Measurements from ENCODE around the gene PEX16. TPM values are rescaled to one million over a fixed set of nuclear protein-coding genes. Genes with fewer than 3 reads are reported as not detected.

PEX16 gene
- total RNA-seq, 1 experiment from 2014 or later: 35.8 TPM

GRCh38 chr11:45924927-45925326, 7.2 kb upstream of the PEX16 start:
- TF ChIP-seq, protein P1, sequence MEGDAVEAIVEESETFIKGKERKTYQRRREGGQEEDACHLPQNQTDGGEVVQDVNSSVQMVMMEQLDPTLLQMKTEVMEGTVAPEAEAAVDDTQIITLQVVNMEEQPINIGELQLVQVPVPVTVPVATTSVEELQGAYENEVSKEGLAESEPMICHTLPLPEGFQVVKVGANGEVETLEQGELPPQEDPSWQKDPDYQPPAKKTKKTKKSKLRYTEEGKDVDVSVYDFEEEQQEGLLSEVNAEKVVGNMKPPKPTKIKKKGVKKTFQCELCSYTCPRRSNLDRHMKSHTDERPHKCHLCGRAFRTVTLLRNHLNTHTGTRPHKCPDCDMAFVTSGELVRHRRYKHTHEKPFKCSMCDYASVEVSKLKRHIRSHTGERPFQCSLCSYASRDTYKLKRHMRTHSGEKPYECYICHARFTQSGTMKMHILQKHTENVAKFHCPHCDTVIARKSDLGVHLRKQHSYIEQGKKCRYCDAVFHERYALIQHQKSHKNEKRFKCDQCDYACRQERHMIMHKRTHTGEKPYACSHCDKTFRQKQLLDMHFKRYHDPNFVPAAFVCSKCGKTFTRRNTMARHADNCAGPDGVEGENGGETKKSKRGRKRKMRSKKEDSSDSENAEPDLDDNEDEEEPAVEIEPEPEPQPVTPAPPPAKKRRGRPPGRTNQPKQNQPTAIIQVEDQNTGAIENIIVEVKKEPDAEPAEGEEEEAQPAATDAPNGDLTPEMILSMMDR (conservative IDR thresholded peaks at IDR 0.05): no peak
- no peak for TF ChIP-seq EZH2 (IDR thresholded peaks at IDR 0.05; ENCODE audit: low read depth)
- no peaks in the 10 kb centered on the region for H3K27me3 ChIP-seq (ENCODE audit: insufficient read depth, low read depth)
- intact Hi-C loops (cut with micrococcal nuclease; ENCODE audit: unreplicated experiment): no loop called here
- H3K9me2 ChIP-seq (ENCODE audit: insufficient read depth): no peaks in the 10 kb centered on the region
- ChIA-PET POLR2A (ENCODE audit: unreplicated experiment) (no interaction called here), CTCF (interaction anchor here (0.5 kb wide), 1 partner anchor 80 kb away, joined by 4 read pairs; no protein-coding TSS in a partner anchor)
- peaks cover 12% of the 10 kb centered on the region; the same call in 1 of the 2 replicates for H3F3A ChIP-seq (ENCODE audit: insufficient read depth, low read depth)
- no peak for DNase-seq
- H3K4me1 ChIP-seq (replicated peaks; ENCODE audit: insufficient read depth): 0 out of 2 replicates have a peak, but pooled peaks cover 1% of the 10 kb centered on the region
- no peaks in the 10 kb centered on the region for H3K36me3 ChIP-seq (ENCODE audit: low read depth)
- H3K4me3 ChIP-seq: no peak overlapping the region
- no peaks in the 10 kb centered on the region for H3K79me2 ChIP-seq (ENCODE audit: low read depth)
- no peak overlapping the region for H2AFZ ChIP-seq
- 0 out of 2 replicates have a peak, but pooled peaks cover 4% of the 10 kb centered on the region for H4K20me1 ChIP-seq (ENCODE audit: insufficient read depth)
- H3K27ac ChIP-seq: no peak overlapping the region
- no peak overlapping the region for H3K4me2 ChIP-seq
- no TSS peak for BruUV-seq (replicated peaks)
- no peaks in the 10 kb centered on the region for H3K9me3 ChIP-seq (ENCODE audit: insufficient read depth, low read depth)

- intact Hi-C loops (cut with micrococcal nuclease; ENCODE audit: unreplicated experiment): no loop called here
Observed at GRCh38 chr11:45924036-45924915, 6.6 kb upstream of the PEX16 start.

GRCh38 chr11:45922425-45923082, 4.9 kb upstream of the PEX16 start, which contains the start of gene LARGE2:
LARGE2 (plus strand) TSS chr11:45922656; CDS start chr11:45922883, 227 bp downstream.
- Histone ChIP-seq H3K4me3 (peak within 1 kb of the TSS; percentile 72), H3K4me2 (peak within 1 kb of the TSS; percentile 89), H2AFZ (peak within 1 kb of the TSS; percentile 85), H3K36me3 (ENCODE audit: low read depth) (no peaks in the 10 kb centered on the region), H3K79me2 (ENCODE audit: low read depth) (peaks cover under 1% of the 10 kb centered on the region; the same call in 1 of the 2 replicates), H3K27me3 (ENCODE audit: insufficient read depth, low read depth) (no peaks in the 10 kb centered on the region), H3K9me3 (ENCODE audit: insufficient read depth, low read depth) (no peaks in the 10 kb centered on the region), H3K9me2 (ENCODE audit: insufficient read depth) (no peaks in the 10 kb centered on the region), H4K20me1 (ENCODE audit: insufficient read depth) (no peaks in the 10 kb centered on the region), H3F3A (ENCODE audit: insufficient read depth, low read depth) (peaks cover 24% of the 10 kb centered on the region; the same call in 1 of the 2 replicates), H3K4me1 (replicated peaks; ENCODE audit: insufficient read depth) (no peaks in the 10 kb centered on the region), H3K27ac (no peak within 1 kb of the TSS)
- TF ChIP-seq EZH2 (IDR thresholded peaks at IDR 0.05; ENCODE audit: low read depth): no peak
- TF ChIP-seq, protein P1 (conservative IDR thresholded peaks at IDR 0.05): no peak
- ChIA-PET POLR2A (ENCODE audit: unreplicated experiment) (interaction anchor here (0.6 kb wide), 1 partner anchor 238 kb away, joined by 4 read pairs; no protein-coding TSS in a partner anchor), CTCF (no interaction called here)
- no TSS peak for BruUV-seq (replicated peaks)
- DNase-seq: peak in 1 of 2 experiments; percentile 75
- intact Hi-C loops (cut with micrococcal nuclease; ENCODE audit: unreplicated experiment): no loop called here

More at GRCh38 chr11:45924036-45924915, 6.6 kb upstream of the PEX16 start:
- TF ChIP-seq, protein P1 (conservative IDR thresholded peaks at IDR 0.05): no peak
- no peak for TF ChIP-seq EZH2 (IDR thresholded peaks at IDR 0.05; ENCODE audit: low read depth)
- Histone ChIP-seq H4K20me1 (ENCODE audit: insufficient read depth) (no peaks in the 10 kb centered on the region), H3K27me3 (ENCODE audit: insufficient read depth, low read depth) (no peaks in the 10 kb centered on the region), H3K4me2 (no peak overlapping the region), H3K9me3 (ENCODE audit: insufficient read depth, low read depth) (no peaks in the 10 kb centered on the region), H3K27ac (no peak overlapping the region), H3K4me1 (replicated peaks; ENCODE audit: insufficient read depth) (no peaks in the 10 kb centered on the region), H3K9me2 (ENCODE audit: insufficient read depth) (no peaks in the 10 kb centered on the region), H3K79me2 (ENCODE audit: low read depth) (no peaks in the 10 kb centered on the region), H3K4me3 (no peak overlapping the region), H2AFZ (no peak overlapping the region), H3F3A (ENCODE audit: insufficient read depth, low read depth) (peaks cover 14% of the 10 kb centered on the region; the same call in 1 of the 2 replicates), H3K36me3 (ENCODE audit: low read depth) (no peaks in the 10 kb centered on the region)
- BruUV-seq (replicated peaks): no TSS peak
- POLR2A ChIA-PET (ENCODE audit: unreplicated experiment): no interaction called here
- DNase-seq: no peak
- CTCF ChIA-PET: interaction anchor here (0.5 kb wide), 1 partner anchor 79 kb away, joined by 4 read pairs; no protein-coding TSS in a partner anchor

All from PC-9 (cell line).